CD14-positive monocyte (primary cell): ENCODE results near the gene RPS21. TPM values are rescaled to one million over a fixed set of nuclear protein-coding genes. Genes with fewer than 3 reads are reported as not detected.

Experiments used
- DNase-seq, 3 donors: peaks; one replicate each; pipeline ENCODE4 v3.0.0-alpha.2; 2011 to 2022
- H2AFZ ChIP-seq: 2 replicates; pipeline ENCODE4 v1.6.0; 2012; ENCODE audit warnings: mild to moderate bottlenecking, low read depth, low read length, inconsistent platforms; ENCODE audit not compliant: insufficient read depth, poor library complexity, severe bottlenecking
- H3K27ac ChIP-seq, 2 donors: 1 replicate in 1 of 2; 2 replicates in 1 of 2; pipeline ENCODE4 v1.5.1; 2012 to 2013; ENCODE audit warnings: low read length in 2 of 2, control low read depth in 1 of 2, inconsistent platforms in 1 of 2, low read depth in 1 of 2, mild to moderate bottlenecking in 1 of 2
- H3K27me3 ChIP-seq, 2 donors: one replicate each; pipeline versions ENCODE4 v1.6.0 to v1.6.1; 2011 to 2013; ENCODE audit warnings: low read length in 2 of 2; ENCODE audit not compliant: control insufficient read depth in 2 of 2, insufficient read depth in 2 of 2
- H3K36me3 ChIP-seq, 2 donors: replicated peaks in 1 of 2; 1 replicate in 1 of 2; 2 replicates in 1 of 2; pipeline versions ENCODE4 v1.5.1 to v1.6.1; 2012 to 2013; ENCODE audit warnings: low read length in 2 of 2, control low read depth in 1 of 2, inconsistent platforms in 1 of 2, mild to moderate bottlenecking in 1 of 2; ENCODE audit not compliant: insufficient read depth in 2 of 2, control insufficient read depth in 1 of 2
- H3K4me1 ChIP-seq, 2 donors: 1 replicate in 1 of 2; 2 replicates in 1 of 2; pipeline versions ENCODE4 v1.5.1 to v1.6.1; 2012 to 2013; ENCODE audit warnings: low read length in 2 of 2, control low read depth in 1 of 2, inconsistent platforms in 1 of 2, mild to moderate bottlenecking in 1 of 2, moderate library complexity in 1 of 2; ENCODE audit not compliant: insufficient read depth in 2 of 2, control insufficient read depth in 1 of 2
- H3K4me2 ChIP-seq: replicated peaks from 2 replicates; pipeline ENCODE3; 2012; ENCODE audit warnings: low read length, moderate library complexity, mild to moderate bottlenecking; ENCODE audit not compliant: poor library complexity, severe bottlenecking; ENCODE audit errors: extremely low read depth
- H3K4me3 ChIP-seq, 3 experiments: fragments of 200-600 bp in 1 of 3; sonication (generic) in 1 of 3; replicated peaks in 1 of 3; 1 replicate in 2 of 3; 2 replicates in 1 of 3; pipeline ENCODE4 v1.5.1; 2011 to 2013; ENCODE audit warnings: low read length in 3 of 3, mild to moderate bottlenecking in 3 of 3, control low read depth in 2 of 3, low read depth in 2 of 3, inconsistent platforms in 1 of 3, moderate library complexity in 1 of 3
- H3K79me2 ChIP-seq: 2 replicates; pipeline ENCODE4 v1.6.0; 2012; ENCODE audit warnings: mild to moderate bottlenecking, control low read depth, inconsistent platforms, low read length, moderate library complexity; ENCODE audit not compliant: insufficient read depth
- H3K9ac ChIP-seq: 2 replicates; pipeline ENCODE4 v1.6.0; 2017; ENCODE audit warnings: low read length, mild to moderate bottlenecking; ENCODE audit not compliant: insufficient read depth, poor library complexity, severe bottlenecking
- H3K9me3 ChIP-seq, 2 donors: replicated peaks in 1 of 2; 1 replicate in 1 of 2; 2 replicates in 1 of 2; pipeline versions ENCODE4 v1.5.1 to v1.6.1; 2012 to 2013; ENCODE audit warnings: low read length in 2 of 2, control low read depth in 1 of 2; ENCODE audit not compliant: control insufficient read depth in 1 of 2, insufficient read depth in 1 of 2
- H4K20me1 ChIP-seq: 2 replicates; pipeline ENCODE4 v1.6.0; 2012; ENCODE audit warnings: mild to moderate bottlenecking, low read length, control low read depth, moderate library complexity; ENCODE audit not compliant: insufficient read depth
- H3K27ac Mint-ChIP-seq, 7 donors: one replicate each; pipeline ENCODE4 v1.8.0; 2020; ENCODE audit warnings: mild to moderate bottlenecking in 7 of 7, mixed read lengths in 7 of 7, moderate library complexity in 6 of 7, inconsistent platforms in 2 of 7
- H3K27me3 Mint-ChIP-seq, 3 donors: one replicate each; pipeline ENCODE4 v1.8.0; 2021 to 2022; ENCODE audit warnings: low read depth in 3 of 3, mild to moderate bottlenecking in 3 of 3, mixed read lengths in 3 of 3, moderate library complexity in 3 of 3, inconsistent platforms in 1 of 3
- H3K36me3 Mint-ChIP-seq, 2 donors: one replicate each; pipeline ENCODE4 v1.8.0; 2020; ENCODE audit warnings: mixed read lengths in 2 of 2, inconsistent platforms in 1 of 2, mild to moderate bottlenecking in 1 of 2
- H3K4me1 Mint-ChIP-seq: one replicate; pipeline ENCODE4 v1.8.0; 2020; ENCODE audit warnings: mild to moderate bottlenecking, mixed read lengths
- H3K4me3 Mint-ChIP-seq, 2 donors: one replicate each; pipeline ENCODE4 v1.8.0; 2020; ENCODE audit warnings: mild to moderate bottlenecking in 2 of 2, mixed read lengths in 2 of 2, moderate library complexity in 1 of 2
- H3K9me3 Mint-ChIP-seq, 7 donors: one replicate each; pipeline ENCODE4 v1.8.0; 2020 to 2022; ENCODE audit warnings: mixed read lengths in 7 of 7, mild to moderate bottlenecking in 6 of 7, moderate library complexity in 6 of 7, inconsistent platforms in 2 of 7
- WGBS: methylation state at CpG from one replicate; pipeline ENCODE4 v1.1.5; 2013; ENCODE audit warnings: missing lambda C conversion rate; ENCODE audit not compliant: insufficient coverage; 5-methylcytosine and 5-hydroxymethylcytosine counted together
- intact Hi-C, 2 donors: fragments of 100-400 bp; cut with micrococcal nuclease; formaldehyde crosslinking; loops; one replicate each; pipeline versions ENCODE4 v1.15.0 to v1.15.1; 2023
- polyA plus RNA-seq, 3 donors: library from polyadenylated mRNA; depleted of rRNA in 1 of 3; unstranded in 2 of 3; stranded (reverse) in 1 of 3; fragments of 300-500 nt in 2 of 3; fragments of >200 nt in 1 of 3; fragmentation: Illumina TruSeq in 2 of 3; gene quantifications; 1 replicate in 2 of 3; 2 replicates in 1 of 3; pipeline ENCODE4 v1.2.3, GENCODE V29; 2012 to 2021
- TF ChIP-seq, protein P1 (sequence below): fragments of 200-600 bp; IDR thresholded peaks from one replicate; pipeline ENCODE4 v1.8.0; 2022; ENCODE audit warnings: antibody characterized with exemption, mild to moderate bottlenecking

The RPS21 gene
- polyA plus RNA-seq, 3 donors = 799 to 6,263 (median 968) TPM

- peaks cover 25% of the 10 kb centered on the region for H4K20me1 ChIP-seq
- intact Hi-C loops = loop anchor here (2.0 to 10.0 kb wide), 5 partner anchors 19 to 417 kb away; partner anchors contain the start of genes ADRM1 (in 1 of the 2), CABLES2 (in 1 of the 2), OGFR (in 1 of the 2) and PSMA7 (in 1 of the 2)
- Mint-ChIP-seq H3K36me3 (peaks cover 30 to 45% of the 10 kb centered on the region in 2 donors), H3K27me3 (no peaks in the 10 kb centered on the region), H3K27ac (peak overlapping the region; percentile 74 to 96 (median 84)), H3K9me3 (peaks cover 0 to 1% (median 0%) of the 10 kb centered on the region in 7 donors), H3K4me1 (peaks cover 30% of the 10 kb centered on the region), H3K4me3 (peak overlapping the region; percentile 89 to 91)
- H3K27ac ChIP-seq = peak overlapping the region; percentile 26 to 96
- H3K4me3 ChIP-seq = peak overlapping the region; percentile 84 to 96 (median 84)
- TF ChIP-seq, protein P1, sequence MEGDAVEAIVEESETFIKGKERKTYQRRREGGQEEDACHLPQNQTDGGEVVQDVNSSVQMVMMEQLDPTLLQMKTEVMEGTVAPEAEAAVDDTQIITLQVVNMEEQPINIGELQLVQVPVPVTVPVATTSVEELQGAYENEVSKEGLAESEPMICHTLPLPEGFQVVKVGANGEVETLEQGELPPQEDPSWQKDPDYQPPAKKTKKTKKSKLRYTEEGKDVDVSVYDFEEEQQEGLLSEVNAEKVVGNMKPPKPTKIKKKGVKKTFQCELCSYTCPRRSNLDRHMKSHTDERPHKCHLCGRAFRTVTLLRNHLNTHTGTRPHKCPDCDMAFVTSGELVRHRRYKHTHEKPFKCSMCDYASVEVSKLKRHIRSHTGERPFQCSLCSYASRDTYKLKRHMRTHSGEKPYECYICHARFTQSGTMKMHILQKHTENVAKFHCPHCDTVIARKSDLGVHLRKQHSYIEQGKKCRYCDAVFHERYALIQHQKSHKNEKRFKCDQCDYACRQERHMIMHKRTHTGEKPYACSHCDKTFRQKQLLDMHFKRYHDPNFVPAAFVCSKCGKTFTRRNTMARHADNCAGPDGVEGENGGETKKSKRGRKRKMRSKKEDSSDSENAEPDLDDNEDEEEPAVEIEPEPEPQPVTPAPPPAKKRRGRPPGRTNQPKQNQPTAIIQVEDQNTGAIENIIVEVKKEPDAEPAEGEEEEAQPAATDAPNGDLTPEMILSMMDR = no peak
- H3K27me3 ChIP-seq = no peaks in the 10 kb centered on the region
- no peaks in the 10 kb centered on the region for H3K9me3 ChIP-seq
- peak overlapping the region; percentile 99 for H2AFZ ChIP-seq
- peaks cover 20 to 37% of the 10 kb centered on the region in 2 donors for H3K36me3 ChIP-seq
- peaks cover 46% of the 10 kb centered on the region for H3K79me2 ChIP-seq
- no peak for DNase-seq
- peaks cover 19 to 25% of the 10 kb centered on the region in 2 donors for H3K4me1 ChIP-seq
- peak overlapping the region; percentile 95 for H3K9ac ChIP-seq
- 4% methylated on average over 42 of the region's 47 CpGs for WGBS
- H3K4me2 ChIP-seq = peak overlapping the region; percentile 99
Measured at GRCh38 chr20:62387219-62387913, 463 bp downstream of the RPS21 start.

GRCh38 chr20:62387933-62388635 is 1.2 kb downstream of the RPS21 start:
- Mint-ChIP-seq H3K27ac (peak overlapping the region in 5 of 7 donors; percentile 19 to 96 (median 83)), H3K27me3 (no peaks in the 10 kb centered on the region), H3K9me3 (peaks cover 0 to 1% (median 0%) of the 10 kb centered on the region in 7 donors), H3K36me3 (peaks cover 34 to 52% of the 10 kb centered on the region in 2 donors), H3K4me3 (peak overlapping the region; percentile 89 to 91), H3K4me1 (peaks cover 26% of the 10 kb centered on the region)
- H3K4me3 ChIP-seq = peak overlapping the region in 1 of 3 experiments; percentile 96
- H3K36me3 ChIP-seq = peaks cover 24 to 44% of the 10 kb centered on the region in 2 donors
- WGBS = 84% methylated on average over 15 of the region's 20 CpGs
- peak overlapping the region; percentile 95 for H3K9ac ChIP-seq
- TF ChIP-seq, protein P1 = no peak
- H3K27ac ChIP-seq = peak overlapping the region in 1 of 2 donors; percentile 96
- no peak for DNase-seq
- H2AFZ ChIP-seq = no peak overlapping the region
- intact Hi-C loops = loop anchor here (2.0 to 10.0 kb wide), 5 partner anchors 19 to 417 kb away; partner anchors contain the start of genes ADRM1 (in 1 of the 2), CABLES2 (in 1 of the 2), OGFR (in 1 of the 2) and PSMA7 (in 1 of the 2)
- H3K9me3 ChIP-seq = no peaks in the 10 kb centered on the region
- H3K4me1 ChIP-seq = peaks cover 19 to 25% of the 10 kb centered on the region in 2 donors
- peaks cover 26% of the 10 kb centered on the region for H4K20me1 ChIP-seq
- H3K27me3 ChIP-seq = no peaks in the 10 kb centered on the region
- peaks cover 46% of the 10 kb centered on the region for H3K79me2 ChIP-seq
- H3K4me2 ChIP-seq = peak overlapping the region; percentile 99
